Lower lobe of right lung (tissue), 2 donors: ENCODE results near the gene CCDC33. TPM values are rescaled to one million over a fixed set of nuclear protein-coding genes. Genes with fewer than 3 reads are reported as not detected.

Experiments
- ATAC-seq, 2 donors: fragments of 200-7000 bp; cut with Tn5 transposase; one replicate each; pipeline ENCODE4 v1.9.1; 2020 to 2022; ENCODE audit warnings: mild to moderate bottlenecking in 2 of 2, moderate library complexity in 2 of 2
- DNase-seq: peaks from one replicate; pipeline ENCODE4 v3.0.0-alpha.2; 2020
- H3K27ac ChIP-seq: fragments of 200-600 bp; one replicate; pipeline ENCODE4 v1.8.0; 2022
- H3K27me3 ChIP-seq: fragments of 200-600 bp; one replicate; pipeline ENCODE4 v1.8.0; 2022; ENCODE audit warnings: low read depth
- H3K36me3 ChIP-seq: fragments of 200-600 bp; one replicate; pipeline ENCODE4 v1.8.0; 2022; ENCODE audit warnings: mild to moderate bottlenecking
- H3K4me1 ChIP-seq: fragments of 200-600 bp; one replicate; pipeline ENCODE4 v1.8.0; 2022
- H3K4me3 ChIP-seq: fragments of 200-600 bp; one replicate; pipeline ENCODE4 v1.8.0; 2022; ENCODE audit warnings: mild to moderate bottlenecking
- H3K9me3 ChIP-seq: fragments of 200-600 bp; one replicate; pipeline ENCODE4 v1.8.0; 2022
- CTCF ChIP-seq: fragments of 200-600 bp; IDR thresholded peaks from one replicate; pipeline ENCODE4 v1.8.0; 2022; ENCODE audit warnings: antibody characterized with exemption, mild to moderate bottlenecking
- intact Hi-C: fragments of 100-400 bp; cut with DNase I; formaldehyde crosslinking; loops from one replicate; pipeline ENCODE4 v1.11.0; 2022
- total RNA-seq: library from RNA; stranded (reverse); fragmentation: NEBNext Ultra II Directional; extraction: Animal tissue kit (Norgen Biotek cat#: 25700); gene quantifications from one replicate; pipeline ENCODE4 v1.2.1, GENCODE V29; 2021
- donor health status: DM: no; HTN: yes; CAD: no; lungs with severe emphysema.

CCDC33 gene
- total RNA-seq, 1 donor from 2014 or later: 5.9 TPM

DNA sequence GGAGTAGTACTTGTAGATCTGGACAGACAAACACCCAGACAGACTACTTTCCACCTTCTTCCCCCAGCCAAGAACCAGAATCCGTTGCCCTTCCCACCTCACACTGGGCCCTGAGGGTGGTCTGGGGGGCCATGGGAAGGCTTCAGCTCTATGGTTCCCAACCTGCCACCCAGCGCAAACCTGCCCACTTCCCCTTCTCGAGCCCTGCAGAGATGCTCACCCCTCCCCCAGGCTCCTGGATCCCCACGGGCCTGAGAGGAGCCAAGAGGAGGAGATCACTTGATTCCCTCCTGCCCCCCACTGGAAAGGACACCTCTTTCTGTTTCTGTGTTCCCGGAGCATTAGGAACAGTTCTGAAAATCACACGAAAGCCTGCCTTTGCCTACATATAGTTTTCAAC, 42.2 kb upstream of the CCDC33 start:
- no peak for TF ChIP-seq CTCF
- H3K27ac ChIP-seq: no peak overlapping the region
- no peaks in the 10 kb centered on the region for H3K36me3 ChIP-seq
- H3K4me3 ChIP-seq: no peak overlapping the region
- H3K4me1 ChIP-seq: peaks cover 18% of the 10 kb centered on the region
- H3K27me3 ChIP-seq: no peaks in the 10 kb centered on the region
- no peak for ATAC-seq
- intact Hi-C loops: no loop called here
- no peaks in the 10 kb centered on the region for H3K9me3 ChIP-seq
- DNase-seq: no peak

DNA sequence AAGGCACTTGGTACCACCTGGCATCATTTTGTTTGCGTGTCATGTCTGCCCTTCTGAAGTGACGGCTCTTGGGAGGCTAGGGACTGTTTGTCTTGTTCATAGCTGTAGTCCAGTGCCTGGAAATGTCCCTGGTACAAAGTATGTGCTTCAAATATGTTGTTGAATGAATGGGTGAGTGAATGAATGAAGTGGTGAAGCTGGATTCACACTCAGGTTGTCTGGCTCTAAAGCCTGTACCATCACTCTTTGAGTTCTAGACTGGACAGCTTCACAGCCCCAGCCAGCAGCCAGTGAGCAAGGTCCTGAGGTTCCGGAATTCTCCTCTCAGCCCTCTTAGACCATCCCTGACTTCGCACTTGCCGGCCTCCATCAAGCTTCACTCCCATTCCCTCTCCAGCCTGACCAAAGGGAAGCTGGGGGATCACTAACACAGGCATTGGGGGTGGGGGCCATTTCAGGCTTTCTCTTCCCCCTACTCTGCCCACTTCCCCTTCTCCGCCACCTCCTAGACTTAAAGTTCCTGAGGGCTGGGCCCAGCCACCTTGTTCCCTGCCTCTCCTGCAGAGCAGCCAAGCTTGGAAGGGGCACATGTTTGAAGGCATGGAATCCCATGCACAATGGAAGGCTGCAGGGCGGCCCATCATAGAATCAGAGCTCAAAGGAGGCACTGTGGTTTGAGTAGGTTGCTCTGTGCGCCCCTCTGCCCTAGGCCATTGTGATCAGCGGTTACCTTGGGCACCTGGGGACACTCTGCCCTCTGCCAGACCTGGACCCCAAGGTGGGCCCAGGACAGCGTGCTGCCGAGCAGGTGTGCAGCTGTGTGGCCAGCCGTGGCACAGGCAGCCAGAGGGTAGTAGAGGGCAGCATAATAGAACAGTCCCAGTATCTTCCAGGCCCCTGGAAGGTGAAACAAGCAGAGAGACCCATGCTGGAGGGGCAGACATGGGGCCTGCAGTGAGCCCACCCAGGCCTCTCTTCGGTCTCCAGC, 41.3 kb upstream of the CCDC33 start:
- intact Hi-C loops: no loop called here
- H3K4me3 ChIP-seq: no peak overlapping the region

DNA sequence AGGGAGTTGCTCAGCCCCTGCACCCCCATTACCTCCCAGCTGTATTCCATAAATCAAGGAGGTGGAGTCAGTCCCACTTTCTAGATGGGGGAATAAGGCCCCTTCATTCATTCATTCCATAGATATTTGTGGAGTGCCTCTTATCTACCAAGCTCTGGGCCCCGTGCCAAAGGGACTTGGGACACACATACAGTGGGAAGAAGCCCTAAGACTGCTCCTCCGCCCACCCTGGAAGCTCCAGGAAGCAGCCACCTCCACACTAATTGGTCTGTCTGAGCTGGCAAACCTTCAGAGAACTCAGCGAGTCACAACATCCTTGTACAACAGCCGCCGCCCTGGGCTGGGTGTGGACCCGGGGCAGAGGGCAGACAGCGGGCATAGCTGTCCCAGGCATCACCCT, 40.0 kb upstream of the CCDC33 start:
- no peaks in the 10 kb centered on the region for H3K9me3 ChIP-seq
- intact Hi-C loops: no loop called here
- H3K4me3 ChIP-seq: no peak overlapping the region
- H3K4me1 ChIP-seq: peaks cover 18% of the 10 kb centered on the region
- peak; percentile 13 to 30 for ATAC-seq
- no peaks in the 10 kb centered on the region for H3K36me3 ChIP-seq
- no peaks in the 10 kb centered on the region for H3K27me3 ChIP-seq
- peak; percentile 72 for DNase-seq
- H3K27ac ChIP-seq: no peak overlapping the region
- TF ChIP-seq CTCF: no peak

More for the DNA sequence above, 41.3 kb upstream of the CCDC33 start:
- H3K27me3 ChIP-seq: no peaks in the 10 kb centered on the region
- H3K27ac ChIP-seq: no peak overlapping the region
- H3K9me3 ChIP-seq: no peaks in the 10 kb centered on the region
- TF ChIP-seq CTCF: no peak
- H3K4me1 ChIP-seq: peaks cover 18% of the 10 kb centered on the region
- DNase-seq (no peak), ATAC-seq (no peak)
- no peaks in the 10 kb centered on the region for H3K36me3 ChIP-seq

DNA sequence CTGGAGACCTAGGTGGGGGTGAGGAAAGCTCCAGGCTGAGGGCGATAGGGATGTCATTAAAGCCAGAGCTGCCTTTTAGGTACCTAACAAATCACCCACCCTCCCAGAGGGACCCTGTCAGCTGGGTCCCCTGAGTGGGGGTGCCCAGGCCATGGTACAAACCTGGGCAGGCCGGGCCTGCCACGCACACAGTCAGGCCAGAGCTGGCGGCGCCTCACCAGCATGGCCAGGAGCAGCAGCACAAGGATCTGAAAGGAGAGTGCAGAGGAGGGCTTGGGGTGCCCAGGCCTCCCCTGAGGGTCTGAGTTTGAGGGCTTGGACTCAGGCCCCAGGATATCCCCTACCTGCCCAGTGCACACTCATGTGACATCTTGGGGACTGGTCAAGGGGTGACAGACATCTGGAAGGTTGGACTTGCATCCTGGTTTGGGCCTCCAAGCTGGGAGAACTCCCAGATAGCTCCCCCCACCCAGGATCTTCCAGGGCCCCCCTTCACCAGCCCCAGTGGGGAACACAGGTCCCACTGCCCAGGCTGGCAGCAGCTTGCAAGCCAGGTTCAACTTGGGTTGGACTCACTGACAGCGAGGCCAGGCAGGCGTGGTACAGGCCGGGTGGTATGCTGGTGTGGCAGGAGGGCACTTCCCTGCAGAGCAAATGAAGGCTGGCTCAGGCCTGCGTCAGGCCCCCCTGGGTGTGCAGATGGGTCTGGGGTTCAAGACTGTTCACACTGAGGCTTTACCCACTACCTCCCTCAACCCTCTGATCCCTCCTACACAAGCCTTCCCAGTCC, 38.8 kb upstream of the CCDC33 start:
- intact Hi-C loops: no loop called here
- Histone ChIP-seq H3K27me3 (no peaks in the 10 kb centered on the region), H3K4me3 (no peak overlapping the region), H3K9me3 (no peaks in the 10 kb centered on the region), H3K27ac (no peak overlapping the region), H3K4me1 (peaks cover 18% of the 10 kb centered on the region), H3K36me3 (no peaks in the 10 kb centered on the region)
- no peak for TF ChIP-seq CTCF
- DNase-seq (no peak), ATAC-seq (no peak)

GRCh38 chr15:74199297-74199652, 36.9 kb upstream of the CCDC33 start:
- no peak for TF ChIP-seq CTCF
- H3K4me3 ChIP-seq: no peak overlapping the region
- H3K36me3 ChIP-seq: no peaks in the 10 kb centered on the region
- H3K4me1 ChIP-seq: peaks cover 18% of the 10 kb centered on the region
- no peak for DNase-seq
- H3K27me3 ChIP-seq: no peaks in the 10 kb centered on the region
- intact Hi-C loops: no loop called here
- no peaks in the 10 kb centered on the region for H3K9me3 ChIP-seq
- H3K27ac ChIP-seq: no peak overlapping the region
- ATAC-seq: no peak
